Stimulated activated CD4-positive, alpha-beta T cell treated with anti-CD3 and anti-CD28 coated beads, Interleukin-15, amount 100 ng/mL, for 24 hours (primary cell): ENCODE data around the gene ESR2.
"Not testable (repeated sequence)": the region's sequence is repeated elsewhere in the genome, so short reads cannot be mapped to it uniquely, and the experiment has no call there.

Experiments
- DNase-seq: peaks from one replicate; pipeline ENCODE4 v3.0.0-alpha.2; 2020

ESR2 gene

GRCh38 chr14:64119980-64120379 lies 174.2 kb downstream of the ESR2 start:
- no peak for DNase-seq

GRCh38 chr14:64119500-64119899 lies 174.7 kb downstream of the ESR2 start:
- DNase-seq = no peak

GRCh38 chr14:64118892-64119291 lies 175.3 kb downstream of the ESR2 start:
- DNase-seq = no peak

- not testable (repeated sequence) for DNase-seq
These were observed 175.8 kb downstream of the ESR2 start for GRCh38 chr14:64118403-64118742.

GRCh38 chr14:64117671-64118402 lies 176.3 kb downstream of the ESR2 start:
- DNase-seq = no peak

GRCh38 chr14:64115401-64115800 lies 178.8 kb downstream of the ESR2 start:
- DNase-seq = no peak

GRCh38 chr14:64114796-64115195 lies 179.4 kb downstream of the ESR2 start:
- no peak for DNase-seq

- DNase-seq = no peak
These were observed 180.0 kb downstream of the ESR2 start for GRCh38 chr14:64114166-64114565.

GRCh38 chr14:64112867-64113678 lies 181.1 kb downstream of the ESR2 start:
- DNase-seq = no peak

GRCh38 chr14:64110802-64111201 lies 183.4 kb downstream of the ESR2 start:
- DNase-seq = no peak

GRCh38 chr14:64109819-64110554 lies 184.2 kb downstream of the ESR2 start:
- no peak for DNase-seq

GRCh38 chr14:64107438-64107837 lies 186.7 kb downstream of the ESR2 start:
- no peak for DNase-seq

- no peak for DNase-seq
These were observed 196.1 kb downstream of the ESR2 start for GRCh38 chr14:64098120-64098519.

GRCh38 chr14:64095620-64096019 lies 198.6 kb downstream of the ESR2 start:
- DNase-seq = peak; percentile 29

GRCh38 chr14:64092940-64093339 lies 201.2 kb downstream of the ESR2 start:
- no peak for DNase-seq

GRCh38 chr14:64092338-64092737 lies 201.8 kb downstream of the ESR2 start:
- DNase-seq = no peak

- DNase-seq = no peak
These were observed 203.0 kb downstream of the ESR2 start for GRCh38 chr14:64091217-64091616.

- DNase-seq = no peak
These were observed 204.3 kb downstream of the ESR2 start for GRCh38 chr14:64089920-64090319.

GRCh38 chr14:64088647-64088964 lies 205.6 kb downstream of the ESR2 start:
- DNase-seq = no peak

- no peak for DNase-seq
These were observed 211.3 kb downstream of the ESR2 start for GRCh38 chr14:64082837-64083236.

- DNase-seq = no peak
These were observed 212.9 kb downstream of the ESR2 start for GRCh38 chr14:64081174-64081746.

GRCh38 chr14:64080452-64080851 lies 213.7 kb downstream of the ESR2 start:
- no peak for DNase-seq

GRCh38 chr14:64075613-64076005 lies 218.6 kb downstream of the ESR2 start:
- no peak for DNase-seq
